ENCODE results near the gene METTL1. TPM values are rescaled to one million over a fixed set of nuclear protein-coding genes. Genes with fewer than 3 reads are reported as not detected.

The METTL1 gene
- total and polyA plus RNA-seq, 9 of the 15 experiments (the other 6 are each of a cell fraction or from before 2014, with no cell fraction given), result 12.6 to 65.9 (median 39.2) TPM

GRCh38 chr12:57735952-57736740, 35.8 kb downstream of the METTL1 start (continued):
- TF ChIP-seq REST (IDR thresholded peaks at IDR 0.05; ENCODE audit: borderline replicate concordance), result peak; percentile 69
- no peak for TF ChIP-seq REST (CRISPR knock-in tag; IDR thresholded peaks at IDR 0.05; ENCODE audit: low read depth)
- no peak for TF ChIP-seq BRD9 (IDR thresholded peaks at IDR 0.05; ENCODE audit: low read depth, partially characterized antibody)
- peak in 1 of 2 experiments; percentile 23; a peak in 1 of 3 replicates for TF ChIP-seq CBX3 (IDR thresholded peaks at IDR 0.05; ENCODE audit: borderline replicate concordance in 1 of 2, low read length in 2 of 2)
- no peak for TF ChIP-seq ZSCAN32 (CRISPR knock-in tag; IDR thresholded peaks at IDR 0.05)
- TF ChIP-seq ZFX (CRISPR knock-in tag; IDR thresholded peaks at IDR 0.05), result no peak
- TF ChIP-seq, protein P1, sequence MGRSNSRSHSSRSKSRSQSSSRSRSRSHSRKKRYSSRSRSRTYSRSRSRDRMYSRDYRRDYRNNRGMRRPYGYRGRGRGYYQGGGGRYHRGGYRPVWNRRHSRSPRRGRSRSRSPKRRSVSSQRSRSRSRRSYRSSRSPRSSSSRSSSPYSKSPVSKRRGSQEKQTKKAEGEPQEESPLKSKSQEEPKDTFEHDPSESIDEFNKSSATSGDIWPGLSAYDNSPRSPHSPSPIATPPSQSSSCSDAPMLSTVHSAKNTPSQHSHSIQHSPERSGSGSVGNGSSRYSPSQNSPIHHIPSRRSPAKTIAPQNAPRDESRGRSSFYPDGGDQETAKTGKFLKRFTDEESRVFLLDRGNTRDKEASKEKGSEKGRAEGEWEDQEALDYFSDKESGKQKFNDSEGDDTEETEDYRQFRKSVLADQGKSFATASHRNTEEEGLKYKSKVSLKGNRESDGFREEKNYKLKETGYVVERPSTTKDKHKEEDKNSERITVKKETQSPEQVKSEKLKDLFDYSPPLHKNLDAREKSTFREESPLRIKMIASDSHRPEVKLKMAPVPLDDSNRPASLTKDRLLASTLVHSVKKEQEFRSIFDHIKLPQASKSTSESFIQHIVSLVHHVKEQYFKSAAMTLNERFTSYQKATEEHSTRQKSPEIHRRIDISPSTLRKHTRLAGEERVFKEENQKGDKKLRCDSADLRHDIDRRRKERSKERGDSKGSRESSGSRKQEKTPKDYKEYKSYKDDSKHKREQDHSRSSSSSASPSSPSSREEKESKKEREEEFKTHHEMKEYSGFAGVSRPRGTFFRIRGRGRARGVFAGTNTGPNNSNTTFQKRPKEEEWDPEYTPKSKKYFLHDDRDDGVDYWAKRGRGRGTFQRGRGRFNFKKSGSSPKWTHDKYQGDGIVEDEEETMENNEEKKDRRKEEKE (IDR thresholded peaks at IDR 0.05; ENCODE audit: borderline replicate concordance in 1 of 2, control insufficient read depth in 1 of 2, low read depth in 2 of 2, low read length in 1 of 2), result no peak
- 0 out of 2 replicates have a peak, but pooled peaks have one; percentile 75 for TF ChIP-seq E2F3 (CRISPR knock-in tag; IDR thresholded peaks at IDR 0.05)
- TF ChIP-seq OTX1 (CRISPR knock-in tag; IDR thresholded peaks at IDR 0.05), result no peak
- no peak for TF ChIP-seq EHMT2 (IDR thresholded peaks at IDR 0.05)
- peak; percentile 71 to 79 (median 79) for TF ChIP-seq CTCF (IDR thresholded peaks at IDR 0.05 in 2 of 3, conservative IDR thresholded peaks at IDR 0.05 in 1 of 3; ENCODE audit: insufficient read depth in 2 of 3, low read depth in 1 of 3, low read length in 3 of 3)
- TF ChIP-seq JUND (IDR thresholded peaks at IDR 0.05; ENCODE audit: borderline replicate concordance, low read depth, low read length), result peak; percentile 30; the same call in 1 of the 2 replicates
- no peak for TF ChIP-seq JUND (tag; IDR thresholded peaks at IDR 0.05; ENCODE audit: borderline replicate concordance, low read depth, low read length)
- TF ChIP-seq EGR1 (conservative IDR thresholded peaks at IDR 0.05), result peak; percentile 76

Data from K562 (cell line).